Stomach (tissue), 9 donors: Measurements from ENCODE around the gene DNAH11. TPM values are rescaled to one million over a fixed set of nuclear protein-coding genes. Genes with fewer than 3 reads are reported as not detected.
"Not testable (repeated sequence)": the region's sequence is repeated elsewhere in the genome, so short reads cannot be mapped to it uniquely, and the experiment has no call there.

ENCODE experiments used
- DNase-seq, 2 donors: peaks; one replicate each; pipeline versions ENCODE4 v3.0.0 to v3.0.0-alpha.2; 2013 to 2019
- H3K27ac ChIP-seq, 5 donors: fragments of 200-600 bp in 4 of 5; sonication (generic) in 4 of 5; one replicate each; pipeline ENCODE4 v1.5.1; 2013 to 2019; ENCODE audit warnings: mild to moderate bottlenecking in 1 of 5, moderate library complexity in 1 of 5
- H3K27me3 ChIP-seq, 3 donors: fragments of 200-600 bp; sonication (generic); one replicate each; pipeline ENCODE4 v1.5.1; 2017 to 2019; ENCODE audit warnings: mixed run types in 1 of 3
- H3K36me3 ChIP-seq, 4 donors: fragments of 200-600 bp; sonication (generic); 1 replicate in 3 of 4; 2 replicates in 1 of 4; pipeline ENCODE4 v1.5.1; 2016 to 2019
- H3K4me1 ChIP-seq, 4 donors: fragments of 200-600 bp; sonication (generic); one replicate each; pipeline ENCODE4 v1.5.1; 2016 to 2019
- H3K4me3 ChIP-seq, 4 donors: fragments of 200-600 bp; sonication (generic) in 3 of 4; one replicate each; pipeline ENCODE4 v1.5.1; 2016 to 2019; ENCODE audit warnings: mild to moderate bottlenecking in 1 of 4
- H3K9me3 ChIP-seq, 4 donors: fragments of 200-600 bp; sonication (generic); one replicate each; pipeline ENCODE4 v1.5.1; 2016 to 2019
- EP300 ChIP-seq: sonication (generic); formaldehyde crosslinking; IDR thresholded peaks from one replicate; pipeline ENCODE4 v1.6.1; 2017; ENCODE audit warnings: antibody characterized with exemption
- POLR2A ChIP-seq, 4 donors: fragments of 450-650 bp; IDR thresholded peaks; one replicate each; pipeline ENCODE4 v1.6.1; 2016; ENCODE audit warnings: antibody characterized with exemption in 4 of 4, control low read depth in 2 of 4, mild to moderate bottlenecking in 1 of 4, moderate library complexity in 1 of 4
- POLR2AphosphoS5 ChIP-seq, 3 donors: sonication (generic); formaldehyde crosslinking; IDR thresholded peaks; one replicate each; pipeline ENCODE4 v1.6.1; 2016; ENCODE audit warnings: antibody characterized with exemption in 3 of 3
- WGBS, 5 donors: extraction: QIAGEN DNeasy Blood & Tissue Kit in 3 of 5; methylation state at CpG; one replicate each; pipeline versions ENCODE4 v1.1.5 to v1.1.7; 2013 to 2018; 5-methylcytosine and 5-hydroxymethylcytosine counted together
- intact Hi-C: fragments of 100-400 bp; cut with DNase I; formaldehyde crosslinking; loops from one replicate; pipeline ENCODE4 v1.15.1; 2023; ENCODE audit warnings: low total_unique reads
- polyA plus RNA-seq, 3 donors: library from polyadenylated mRNA; stranded (reverse); fragments of 200-250 nt; gene quantifications; one replicate each; pipeline ENCODE4 v1.2.3, GENCODE V29; 2013
- total RNA-seq, 5 donors: library from RNA; depleted of rRNA; stranded (reverse); fragments of >200 nt; gene quantifications; one replicate each; pipeline versions ENCODE4 v1.1.0 to v1.2.3, GENCODE V29; 2014 to 2016
- TF ChIP-seq, protein P1 (sequence below), 7 experiments: fragments of 450-650 bp in 4 of 7; fragments of 200-600 bp in 3 of 7; sonication (generic) in 3 of 7; IDR thresholded peaks; one replicate each; pipeline ENCODE4 v1.5.1; 2016 to 2019; ENCODE audit warnings: antibody characterized with exemption in 7 of 7, control low read depth in 2 of 7, mild to moderate bottlenecking in 1 of 7
- donor health status: healthy with polysubstance abuse.
- donor health status: Bipolar disorder and iron deficiency.
- donor health status: healthy.

The DNAH11 gene
- total and polyA plus RNA-seq, 8 donors = under 0.01 to 2.6 (median 0.45) TPM; not detected in 1

DNA sequence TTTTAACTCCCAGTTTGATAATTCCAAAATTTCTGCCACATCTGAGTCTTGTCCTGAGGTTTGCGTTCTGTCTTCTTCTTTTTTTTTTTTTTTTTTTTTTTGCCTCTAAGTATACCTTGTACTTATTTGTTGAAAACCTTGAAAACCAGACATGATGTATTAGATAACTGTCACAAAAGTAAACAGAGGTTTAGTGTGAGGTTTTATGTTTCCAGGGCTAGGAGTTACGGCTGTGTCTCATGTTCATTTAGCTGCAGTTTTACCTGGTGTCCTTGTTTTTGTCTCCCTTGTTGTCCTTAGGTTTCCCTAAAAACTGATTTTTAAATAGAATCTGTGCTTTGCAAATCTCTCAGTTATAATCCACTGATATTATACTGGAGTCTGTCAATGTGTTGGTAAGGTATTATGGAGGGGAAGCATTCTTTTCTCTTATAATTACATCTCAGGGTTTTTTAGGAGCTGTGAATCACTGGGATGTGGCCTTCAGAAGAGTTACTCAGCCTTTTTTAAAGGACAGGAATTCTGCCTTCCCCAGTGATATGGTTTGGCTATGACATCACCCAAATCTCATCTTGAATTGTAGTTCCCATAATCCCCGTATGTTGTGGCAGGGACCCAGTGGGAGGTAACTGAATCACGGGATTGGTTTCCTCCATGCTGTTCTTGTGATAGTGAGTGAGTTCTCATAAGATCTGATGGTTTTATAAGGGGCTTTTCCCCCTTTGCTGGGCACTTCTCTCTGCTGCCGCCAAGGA lies 307.9 kb downstream of the DNAH11 start:
- Histone ChIP-seq H3K27me3 (no peaks in the 10 kb centered on the region), H3K27ac (no peak overlapping the region), H3K36me3 (no peaks in the 10 kb centered on the region), H3K9me3 (no peaks in the 10 kb centered on the region), H3K4me1 (no peaks in the 10 kb centered on the region), H3K4me3 (no peak overlapping the region)
- intact Hi-C loops = no loop called here
- DNase-seq = no peak
- no peak for TF ChIP-seq POLR2AphosphoS5 (IDR thresholded peaks at IDR 0.05)
- no peak for TF ChIP-seq EP300
- no peak for TF ChIP-seq POLR2A (IDR thresholded peaks at IDR 0.05)
- TF ChIP-seq, protein P1, sequence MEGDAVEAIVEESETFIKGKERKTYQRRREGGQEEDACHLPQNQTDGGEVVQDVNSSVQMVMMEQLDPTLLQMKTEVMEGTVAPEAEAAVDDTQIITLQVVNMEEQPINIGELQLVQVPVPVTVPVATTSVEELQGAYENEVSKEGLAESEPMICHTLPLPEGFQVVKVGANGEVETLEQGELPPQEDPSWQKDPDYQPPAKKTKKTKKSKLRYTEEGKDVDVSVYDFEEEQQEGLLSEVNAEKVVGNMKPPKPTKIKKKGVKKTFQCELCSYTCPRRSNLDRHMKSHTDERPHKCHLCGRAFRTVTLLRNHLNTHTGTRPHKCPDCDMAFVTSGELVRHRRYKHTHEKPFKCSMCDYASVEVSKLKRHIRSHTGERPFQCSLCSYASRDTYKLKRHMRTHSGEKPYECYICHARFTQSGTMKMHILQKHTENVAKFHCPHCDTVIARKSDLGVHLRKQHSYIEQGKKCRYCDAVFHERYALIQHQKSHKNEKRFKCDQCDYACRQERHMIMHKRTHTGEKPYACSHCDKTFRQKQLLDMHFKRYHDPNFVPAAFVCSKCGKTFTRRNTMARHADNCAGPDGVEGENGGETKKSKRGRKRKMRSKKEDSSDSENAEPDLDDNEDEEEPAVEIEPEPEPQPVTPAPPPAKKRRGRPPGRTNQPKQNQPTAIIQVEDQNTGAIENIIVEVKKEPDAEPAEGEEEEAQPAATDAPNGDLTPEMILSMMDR (IDR thresholded peaks at IDR 0.05) = no peak
- WGBS, 5 donors = 76 to 84% (median 79%) methylated on average over 5 of the region's 5 CpGs

- no peaks in the 10 kb centered on the region for H3K4me1 ChIP-seq
- 45 to 63% (median 57%) methylated on average over 6 of the region's 6 CpGs for WGBS, 5 donors
- no peaks in the 10 kb centered on the region for H3K36me3 ChIP-seq
- H3K4me3 ChIP-seq = no peak overlapping the region
- DNase-seq = no peak
- TF ChIP-seq EP300 (no peak), POLR2AphosphoS5 (IDR thresholded peaks at IDR 0.05) (no peak), POLR2A (IDR thresholded peaks at IDR 0.05) (no peak)
- TF ChIP-seq, protein P1 (IDR thresholded peaks at IDR 0.05) = no peak
- H3K9me3 ChIP-seq = no peaks in the 10 kb centered on the region
- H3K27me3 ChIP-seq = no peaks in the 10 kb centered on the region
- no peak overlapping the region for H3K27ac ChIP-seq
- intact Hi-C loops = no loop called here
Observed at GRCh38 chr7:21851559-21851967, 308.7 kb downstream of the DNAH11 start.

GRCh38 chr7:21865631-21866204 lies 322.9 kb downstream of the DNAH11 start:
- 56 to 66% (median 63%) methylated on average over 7 of the region's 7 CpGs for WGBS, 5 donors
- H3K4me1 ChIP-seq, H3K36me3 ChIP-seq, H3K4me3 ChIP-seq, intact Hi-C loops, H3K9me3 ChIP-seq, DNase-seq, H3K27ac ChIP-seq, H3K27me3 ChIP-seq: not testable (repeated sequence)

GRCh38 chr7:21866731-21867130 lies 323.9 kb downstream of the DNAH11 start:
- Histone ChIP-seq H3K9me3 (no peaks in the 10 kb centered on the region), H3K27ac (no peak overlapping the region), H3K27me3 (no peaks in the 10 kb centered on the region), H3K36me3 (no peaks in the 10 kb centered on the region), H3K4me1 (no peaks in the 10 kb centered on the region), H3K4me3 (no peak overlapping the region)
- no peak for DNase-seq
- WGBS, 5 donors = 40 to 52% (median 49%) methylated on average over 1 of the region's 1 CpG
- TF ChIP-seq, protein P1 (IDR thresholded peaks at IDR 0.05) = no peak
- TF ChIP-seq POLR2AphosphoS5 (IDR thresholded peaks at IDR 0.05) = no peak
- no peak for TF ChIP-seq POLR2A (IDR thresholded peaks at IDR 0.05)
- TF ChIP-seq EP300 = no peak
- intact Hi-C loops = no loop called here

- H3K27ac ChIP-seq = no peak overlapping the region
- no peaks in the 10 kb centered on the region for H3K27me3 ChIP-seq
- no peaks in the 10 kb centered on the region for H3K36me3 ChIP-seq
- intact Hi-C loops = no loop called here
- no peak overlapping the region for H3K4me3 ChIP-seq
- H3K4me1 ChIP-seq = no peaks in the 10 kb centered on the region
- no peak for TF ChIP-seq EP300
- TF ChIP-seq POLR2AphosphoS5 (IDR thresholded peaks at IDR 0.05) = no peak
- no peak for TF ChIP-seq POLR2A (IDR thresholded peaks at IDR 0.05)
- TF ChIP-seq, protein P1 (IDR thresholded peaks at IDR 0.05) = no peak
- H3K9me3 ChIP-seq = no peaks in the 10 kb centered on the region
- DNase-seq = no peak
Observed at GRCh38 chr7:21867226-21867625, 324.4 kb downstream of the DNAH11 start.
